DMS153 (cell line): Measurements from ENCODE around the gene HOPX.
"Not testable (repeated sequence)": the region's sequence is repeated elsewhere in the genome, so short reads cannot be mapped to it uniquely, and the experiment has no call there.

Source experiments
- DNase-seq: peaks from one replicate; lab custom pipeline; 2025; lab: John Stamatoyannopoulos, UW

The HOPX gene, protein sequence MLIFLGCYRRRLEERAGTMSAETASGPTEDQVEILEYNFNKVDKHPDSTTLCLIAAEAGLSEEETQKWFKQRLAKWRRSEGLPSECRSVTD

DNA sequence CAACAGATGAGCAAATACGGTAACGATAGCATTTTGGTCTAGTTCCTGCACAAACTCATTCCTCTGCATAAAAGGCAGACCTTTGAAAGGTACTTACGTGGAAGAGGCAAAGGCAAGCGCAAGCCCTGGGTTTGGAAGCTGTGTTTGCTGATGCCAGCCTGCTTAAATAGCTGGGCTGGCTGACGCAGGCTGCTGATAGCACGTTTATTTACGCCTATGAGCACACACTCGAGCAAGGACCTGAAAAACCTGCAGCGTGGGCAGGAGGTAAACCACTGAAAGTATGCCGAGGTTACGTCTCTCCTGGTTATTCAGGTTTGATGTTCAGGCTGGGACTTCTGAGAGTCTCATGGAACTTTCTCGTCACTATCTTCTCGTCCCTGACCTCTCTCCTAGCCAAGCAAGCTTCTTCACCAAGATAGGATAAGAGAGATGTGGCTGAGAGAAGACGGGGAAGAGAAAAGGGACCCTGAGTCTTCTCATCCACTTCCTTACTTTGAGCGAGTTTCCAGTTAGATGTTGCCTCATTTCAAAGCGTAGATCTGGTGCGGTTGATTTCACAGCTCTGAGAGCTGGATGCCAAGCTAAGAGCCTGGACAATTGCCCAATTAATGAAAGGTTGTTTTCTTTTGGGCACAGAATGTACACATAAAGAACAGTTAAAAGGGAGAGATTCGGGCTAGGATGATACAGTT is at the start of gene HOPX:
Gene HOPX, minus strand, starts transcription at position 139 of the 695 bp plus-strand sequence. CDS start 23,480 bp downstream, outside the sequence.
- peak; percentile 11 for DNase-seq

DNA sequence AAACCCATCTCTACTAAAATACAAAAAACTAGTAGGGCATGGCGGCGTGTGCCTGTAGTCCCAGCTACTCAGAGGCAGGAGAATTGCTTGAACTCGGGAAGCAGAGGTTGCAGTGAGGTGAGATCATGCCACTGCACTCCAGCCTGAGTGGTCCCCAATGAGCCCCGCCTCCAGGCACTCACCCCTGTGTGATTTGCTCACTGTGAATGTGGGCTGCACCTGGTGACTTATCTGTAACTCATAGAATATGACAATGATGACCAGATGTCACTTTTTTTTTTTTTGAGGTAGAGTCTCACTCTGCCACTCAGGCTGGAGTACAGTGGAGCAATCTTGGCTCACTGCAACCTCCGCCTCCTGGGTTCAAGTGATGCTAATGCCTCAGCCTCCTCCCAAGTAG is 49.0 kb upstream of the HOPX start:
- DNase-seq, result no peak

DNA sequence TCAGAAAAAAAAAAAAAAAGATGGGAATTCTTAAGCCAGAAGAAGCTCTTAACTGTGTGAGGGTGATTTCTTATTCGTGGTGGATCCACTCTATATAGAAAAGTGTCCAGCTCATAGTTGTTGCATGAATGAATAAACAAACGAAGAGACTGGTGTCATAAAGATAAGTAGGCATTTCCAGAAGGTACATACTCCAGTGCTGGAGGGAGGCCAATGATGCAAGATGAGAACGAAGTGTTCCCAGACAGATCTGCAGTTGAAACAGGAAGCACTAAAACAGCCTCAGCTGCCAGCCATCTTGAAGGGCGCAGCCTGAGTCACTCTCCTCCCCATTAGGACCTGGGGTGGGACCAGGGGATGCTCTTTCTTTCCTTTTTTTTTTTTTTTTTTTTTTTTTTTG is 47.4 kb upstream of the HOPX start:
- DNase-seq, result peak; percentile 90

DNA sequence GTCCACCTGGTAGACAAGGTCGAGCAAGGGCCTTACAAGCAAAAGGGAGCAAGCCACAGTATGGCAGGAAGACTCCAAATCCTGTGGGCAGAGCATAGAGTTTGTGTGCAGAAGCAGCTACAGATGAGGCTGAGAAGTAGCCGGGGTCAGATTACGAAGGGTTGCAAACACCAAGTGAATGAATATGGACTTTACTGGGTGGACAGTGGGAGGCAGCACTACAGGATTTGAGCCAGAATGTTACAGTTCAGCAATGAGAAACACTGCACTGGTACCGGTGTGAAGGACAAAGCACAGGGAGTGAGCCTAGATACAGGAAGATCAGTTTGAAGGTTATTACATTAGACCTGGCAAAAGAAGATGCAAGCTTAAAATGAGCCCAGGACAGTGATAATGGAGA is 46.1 kb upstream of the HOPX start:
- DNase-seq, result no peak

DNA sequence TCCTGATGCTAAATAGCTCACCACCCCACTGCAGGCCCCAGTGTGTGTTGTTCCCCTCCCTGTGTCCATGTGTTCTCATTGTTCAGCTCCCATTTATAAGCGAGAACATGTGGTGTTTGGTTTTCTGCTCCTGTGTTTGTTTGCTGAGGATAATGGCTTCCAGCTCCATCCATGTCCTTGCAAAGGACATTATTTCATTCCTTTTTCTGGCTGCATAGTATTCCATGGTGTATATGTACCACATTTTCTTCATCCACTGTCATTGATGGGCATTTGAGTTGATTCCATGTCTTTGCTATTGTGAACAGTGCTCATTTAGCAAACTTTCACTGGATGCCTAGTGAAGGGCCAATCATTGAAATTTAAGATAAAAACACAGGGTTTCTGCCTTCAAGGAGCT is 45.5 kb upstream of the HOPX start:
- DNase-seq, result not testable (repeated sequence)

DNA sequence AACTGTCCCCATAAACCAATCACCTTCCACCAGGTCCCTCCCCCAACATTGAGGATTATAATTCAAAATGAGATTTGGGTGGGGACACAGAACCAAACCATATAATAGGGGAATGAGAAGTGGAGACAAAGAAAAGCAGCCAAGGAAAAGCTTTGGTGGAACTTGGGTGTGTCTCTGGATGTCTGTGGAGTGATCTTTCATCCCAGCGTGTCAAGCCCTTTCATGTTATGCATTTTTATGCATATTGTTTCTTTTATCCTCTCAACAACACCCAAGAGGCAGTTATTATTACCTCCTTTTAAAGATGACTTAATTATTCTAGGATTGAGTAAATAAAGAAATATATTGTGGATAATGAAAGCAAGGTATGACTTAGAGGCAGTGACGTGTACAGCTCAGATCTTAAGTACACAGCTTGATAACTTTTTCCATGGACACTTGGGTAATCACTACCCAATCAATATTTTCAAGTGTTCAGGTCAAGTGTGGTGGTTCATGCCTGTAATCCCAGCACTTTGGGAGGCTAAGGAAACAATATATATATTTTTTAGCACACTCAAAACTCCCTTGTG is 42.6 kb upstream of the HOPX start:
- no peak for DNase-seq

DNA sequence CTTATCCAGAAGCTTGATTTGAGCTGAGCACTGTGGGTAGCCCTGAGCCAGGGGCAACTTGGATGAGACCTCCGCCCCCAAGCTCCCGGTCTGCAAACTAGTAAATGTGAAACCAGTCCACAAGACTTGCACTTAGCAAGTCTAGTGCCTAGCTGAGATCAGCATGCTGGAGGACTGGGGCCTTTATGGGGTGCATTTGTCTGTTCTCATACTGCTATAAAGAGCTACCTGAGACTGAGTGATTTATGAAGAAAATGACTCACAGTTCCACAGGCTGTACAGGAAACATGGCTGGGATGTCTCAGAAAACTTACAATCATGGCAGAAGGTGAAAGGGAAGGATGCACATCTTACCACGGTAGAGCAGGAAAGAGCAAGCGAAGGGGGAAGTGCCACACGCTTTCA is 42.1 kb upstream of the HOPX start:
- DNase-seq, result no peak

DNA sequence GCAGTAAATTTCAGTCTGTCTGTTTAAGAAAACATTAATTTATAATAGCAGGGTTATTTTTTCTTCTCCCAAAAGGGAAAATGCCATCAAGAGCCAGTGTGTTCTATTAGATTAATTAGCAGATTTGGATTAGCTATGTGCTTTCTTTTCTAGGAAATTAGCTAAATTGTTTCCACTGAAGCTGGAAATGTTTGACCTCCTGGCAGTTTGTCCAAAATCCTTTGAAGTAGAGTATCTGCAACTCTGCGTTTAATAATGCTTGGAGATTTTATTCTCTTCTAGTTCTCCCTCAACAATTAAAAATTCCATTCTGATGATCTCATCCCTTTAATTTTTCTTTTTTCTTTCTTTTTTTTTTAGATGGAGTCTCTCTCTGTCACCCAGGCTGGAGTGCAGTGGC is 27.1 kb upstream of the HOPX start:
- no peak for DNase-seq

DNA sequence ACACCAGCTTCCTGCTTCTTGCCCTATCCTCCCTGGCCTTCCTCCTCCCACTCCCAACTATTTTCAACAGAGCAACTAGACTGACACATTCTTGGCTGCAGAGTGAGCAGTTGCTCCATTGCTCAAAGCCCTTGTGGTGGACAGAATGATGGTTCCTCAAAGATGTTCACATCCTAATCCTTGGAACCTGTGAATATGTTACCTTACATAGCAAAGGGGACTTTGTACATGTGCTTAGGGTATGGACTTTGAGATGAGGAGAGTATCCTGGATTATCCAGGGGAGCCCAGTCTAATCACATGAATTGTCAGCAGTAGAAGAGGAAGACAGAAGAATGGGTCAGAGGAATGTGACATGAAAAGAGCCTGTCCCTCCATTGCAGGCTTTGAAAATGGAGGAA is 24.9 kb upstream of the HOPX start:
- DNase-seq, result no peak

DNA sequence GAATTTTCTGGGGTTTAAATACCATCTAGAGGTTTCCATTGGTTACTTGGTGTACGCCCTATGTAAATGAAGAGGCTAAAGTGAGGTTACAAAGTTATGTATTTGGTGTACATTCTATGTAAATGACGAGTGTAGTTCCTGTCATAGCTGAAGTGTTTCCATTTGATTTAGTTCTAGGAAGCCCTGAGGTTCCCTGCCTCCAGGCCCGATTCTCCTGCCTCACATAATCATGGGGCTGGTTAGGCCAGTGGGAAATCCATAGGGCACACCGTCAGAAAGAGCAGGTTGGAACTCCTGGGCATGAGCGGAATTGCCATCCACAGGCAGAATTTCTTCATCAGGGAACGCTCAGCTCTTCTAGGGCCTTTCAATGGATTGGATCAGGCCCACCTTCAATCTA is 24.2 kb upstream of the HOPX start:
- no peak for DNase-seq

DNA sequence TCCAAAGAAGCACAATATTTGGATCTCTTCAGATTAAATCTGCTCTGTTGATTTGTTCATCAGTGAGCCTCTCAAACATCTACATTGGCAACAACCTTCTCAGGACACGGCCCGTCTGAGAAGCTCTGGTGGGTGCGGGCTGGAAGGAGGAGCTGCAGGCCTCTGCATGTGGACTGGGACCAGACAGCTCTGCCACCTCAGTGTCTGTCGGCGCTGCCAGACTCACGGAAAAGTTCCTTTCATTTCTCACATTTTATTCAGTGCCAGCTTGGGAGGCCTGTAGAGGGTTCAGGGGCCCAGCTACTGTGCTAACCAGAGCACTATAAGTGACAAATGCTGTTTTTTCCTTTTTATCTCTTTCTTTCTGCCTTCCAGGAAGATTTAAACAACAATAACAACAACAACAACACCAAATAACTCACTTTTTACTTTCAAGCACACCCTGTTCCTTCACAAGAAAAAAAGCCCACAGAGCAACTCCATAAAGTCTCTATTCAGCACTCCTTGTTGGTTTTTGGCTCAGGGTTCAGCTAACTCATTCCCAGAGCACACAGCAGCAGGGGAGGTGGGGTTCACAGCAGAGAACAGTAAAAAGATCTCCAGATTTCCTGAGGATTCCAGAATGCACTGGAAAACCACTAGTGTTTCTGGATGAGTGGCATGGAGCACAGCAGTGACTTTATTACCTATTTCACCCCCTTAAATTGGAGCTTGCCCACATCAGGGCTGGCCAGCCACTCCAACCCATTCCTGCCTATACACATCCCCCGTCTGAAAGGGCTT is 23.2 kb upstream of the HOPX start:
- DNase-seq, result no peak

DNA sequence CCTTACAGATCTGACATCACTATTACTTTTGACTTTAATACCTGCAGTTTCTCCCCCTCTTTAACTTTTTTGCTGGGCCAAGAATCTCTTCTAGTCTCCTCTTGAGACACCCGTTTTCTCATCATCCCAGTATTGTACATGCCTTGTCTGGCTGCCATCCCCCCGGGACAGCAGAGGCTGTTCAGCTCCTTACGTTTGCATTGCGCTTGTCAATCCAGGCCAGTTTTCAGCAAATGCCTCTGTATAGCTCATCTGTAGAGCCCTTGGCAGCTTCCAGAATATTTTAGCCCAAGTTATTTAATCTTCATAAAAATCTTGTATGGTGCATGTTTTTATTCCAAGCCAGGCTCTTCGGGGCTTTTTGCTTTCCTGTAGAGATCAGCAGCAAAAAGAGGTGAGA is 22.3 kb upstream of the HOPX start:
- DNase-seq, result no peak

DNA sequence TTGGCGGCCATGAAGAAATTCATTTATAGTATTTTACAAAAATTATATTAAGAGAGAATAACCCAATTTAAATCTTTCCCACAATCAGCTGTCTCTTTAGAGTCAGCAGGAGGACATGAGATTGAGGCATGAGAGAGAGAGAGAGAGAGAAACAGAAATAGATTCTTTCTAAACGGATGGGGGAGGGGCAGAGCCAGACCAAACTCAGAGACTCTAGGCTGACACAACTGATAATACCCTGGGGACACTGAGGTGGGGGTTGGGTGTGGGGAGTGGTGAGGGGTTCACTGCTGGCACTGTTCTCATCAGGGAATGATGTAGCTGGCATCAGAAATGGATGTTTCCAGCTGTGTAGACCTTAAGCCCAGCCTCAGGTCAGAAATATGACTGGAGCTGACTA is 20.5 kb upstream of the HOPX start:
- DNase-seq, result no peak

DNA sequence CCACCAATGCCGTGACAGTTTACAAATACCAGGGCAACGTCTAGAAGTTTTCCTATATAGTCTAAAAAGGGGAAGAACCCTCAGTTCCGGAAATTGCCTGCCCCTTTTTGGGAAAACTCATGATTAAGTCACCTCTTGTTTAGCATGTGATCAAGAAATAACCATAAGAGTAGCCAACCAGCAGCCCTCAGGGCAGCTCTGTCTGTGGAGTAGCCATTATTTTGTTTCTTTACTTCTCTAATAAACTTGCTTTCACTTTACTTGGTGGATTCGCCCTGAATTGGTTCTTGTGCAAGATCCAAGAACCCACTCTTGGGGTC is 20.0 kb upstream of the HOPX start:
- DNase-seq, result no peak

DNA sequence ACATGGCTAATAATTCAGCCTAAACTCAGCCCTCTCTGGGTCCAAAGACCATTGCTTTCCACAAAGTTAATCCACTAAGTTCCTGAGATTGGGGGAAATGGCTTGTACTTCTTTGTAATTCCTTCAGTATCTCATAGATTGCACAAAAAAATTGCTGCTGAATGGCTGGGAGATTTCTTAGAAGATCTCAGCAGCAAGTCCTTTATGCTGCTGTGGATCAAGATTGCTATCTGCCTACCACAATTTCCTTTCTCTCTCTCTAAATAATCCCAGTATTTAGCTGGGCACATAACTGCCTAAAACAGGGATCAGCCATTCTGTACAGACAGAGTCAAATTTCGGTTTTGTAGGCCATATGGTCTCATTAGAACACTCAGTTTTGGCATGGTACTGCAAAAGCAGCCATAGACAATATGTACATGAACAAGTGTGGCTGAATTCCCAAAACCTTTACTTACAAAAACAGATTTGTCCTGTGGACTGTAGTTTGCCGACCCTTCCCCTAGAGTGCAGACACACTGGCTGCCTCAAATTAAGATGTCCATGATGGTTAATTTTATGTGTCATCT is 18.5 kb upstream of the HOPX start:
- DNase-seq, result no peak

DNA sequence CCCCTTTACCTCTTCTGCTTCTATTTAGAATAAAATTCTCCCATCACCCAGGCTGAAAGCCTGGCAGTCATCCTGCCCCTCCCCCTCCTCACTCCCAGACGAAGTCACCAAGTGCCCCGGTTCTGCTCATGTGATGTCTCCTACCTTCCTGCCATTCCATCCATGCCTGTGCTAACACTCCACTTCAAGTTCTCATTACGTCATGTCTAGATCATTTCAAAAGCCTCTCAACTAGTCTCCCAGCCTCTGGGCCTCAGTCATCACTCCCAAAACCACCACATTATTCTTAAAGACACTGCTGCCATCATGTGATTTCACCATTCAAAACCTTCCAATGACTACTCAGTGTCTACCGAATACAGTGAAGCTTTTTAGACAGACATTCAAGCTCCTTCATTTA is 17.2 kb upstream of the HOPX start:
- DNase-seq, result no peak

DNA sequence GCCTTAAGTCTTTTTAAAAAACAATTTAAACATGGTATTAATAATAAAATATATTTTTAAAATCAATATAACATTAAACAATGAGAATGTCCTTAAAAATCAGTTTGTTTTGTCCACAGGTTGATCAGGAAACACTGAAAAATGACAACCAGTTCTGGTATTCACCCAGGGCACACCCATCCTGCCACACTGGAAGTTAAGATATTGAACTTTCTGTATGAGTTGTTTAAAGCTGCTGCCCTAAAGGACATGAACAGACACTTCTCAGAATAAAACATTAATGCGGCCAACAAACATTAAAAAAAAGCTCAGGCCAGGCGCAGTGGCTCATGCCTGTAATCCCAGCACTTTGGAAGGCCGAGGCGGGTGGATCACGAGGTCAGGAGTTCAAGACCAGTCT is 15.0 kb upstream of the HOPX start:
- no peak for DNase-seq

DNA sequence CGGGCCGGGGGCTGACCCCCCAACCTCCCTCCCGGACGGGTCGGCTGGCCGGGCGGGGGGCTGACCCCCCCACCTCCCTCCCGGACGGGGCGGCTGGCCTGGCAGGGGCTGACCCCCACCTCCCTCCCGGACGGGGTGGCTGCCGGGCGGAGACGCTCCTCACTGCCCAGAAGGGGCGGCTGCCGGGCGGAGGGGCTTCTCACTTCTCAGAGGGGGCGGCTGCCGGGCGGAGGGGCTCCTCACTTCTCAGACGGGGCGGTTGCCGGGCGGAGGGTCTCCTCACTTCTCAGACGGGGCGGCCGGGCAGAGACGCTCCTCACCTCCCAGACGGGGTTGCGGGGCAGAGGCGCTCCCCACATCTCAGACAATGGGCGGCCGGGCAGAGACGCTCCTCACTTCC is 12.4 kb upstream of the HOPX start:
- DNase-seq, result not testable (repeated sequence)

DNA sequence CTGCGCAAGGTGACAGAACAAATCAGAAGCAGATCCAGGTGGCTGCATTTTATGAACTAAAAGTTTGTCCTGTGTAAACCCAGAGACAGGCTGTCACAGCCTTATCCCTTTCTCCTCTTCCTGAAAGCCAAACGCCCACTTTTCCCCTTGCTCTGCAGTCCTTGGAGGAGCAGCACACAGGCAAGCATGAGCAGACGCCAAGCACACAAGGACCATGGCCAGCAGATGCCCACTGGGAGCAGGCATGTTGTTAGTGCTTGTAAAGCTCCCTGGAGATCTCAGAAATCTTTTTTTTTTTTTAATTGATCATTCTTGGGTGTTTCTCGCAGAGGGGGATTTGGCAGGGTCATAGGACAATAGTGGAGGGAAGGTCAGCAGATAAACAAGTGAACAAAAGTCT is 11.5 kb upstream of the HOPX start:
- no peak for DNase-seq

DNA sequence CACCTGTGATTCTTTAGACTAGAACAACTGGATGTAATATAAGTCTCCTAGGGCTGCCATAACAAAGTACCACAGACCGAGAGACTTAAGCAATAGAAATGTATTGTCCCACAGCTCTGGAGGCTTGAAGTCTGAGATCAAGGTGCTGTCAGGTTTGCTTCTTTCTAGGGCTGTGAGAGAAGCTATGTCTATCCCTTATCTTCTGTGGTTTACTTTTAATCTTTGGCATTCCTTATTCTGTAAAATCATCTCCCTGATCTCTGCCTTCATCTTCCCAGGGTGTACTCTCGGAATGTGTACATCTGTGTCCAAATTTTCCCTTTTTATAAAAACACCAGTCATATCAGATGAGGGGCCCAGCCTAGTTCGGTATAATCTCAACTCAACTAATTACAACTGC is 10.3 kb upstream of the HOPX start:
- no peak for DNase-seq

DNA sequence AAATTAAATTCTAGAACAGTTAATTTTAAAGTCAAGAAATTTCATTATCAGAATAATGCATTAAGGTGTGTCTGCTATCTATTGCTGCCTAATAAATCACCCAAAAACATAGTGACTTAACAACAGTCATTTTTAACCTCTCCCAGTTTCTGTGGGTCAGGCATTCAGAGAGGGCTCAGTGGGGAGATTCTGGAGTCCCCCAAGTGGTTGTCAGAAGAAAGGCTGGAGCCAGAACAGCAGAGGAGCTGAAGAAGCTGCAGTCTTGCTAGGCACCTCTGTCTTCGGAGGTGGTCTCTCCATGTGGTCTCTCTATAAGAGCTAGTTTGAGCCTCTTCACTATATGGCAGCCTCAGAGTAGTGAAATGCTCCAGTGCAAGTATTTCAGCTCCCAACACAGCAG is 9.3 kb upstream of the HOPX start:
- no peak for DNase-seq

DNA sequence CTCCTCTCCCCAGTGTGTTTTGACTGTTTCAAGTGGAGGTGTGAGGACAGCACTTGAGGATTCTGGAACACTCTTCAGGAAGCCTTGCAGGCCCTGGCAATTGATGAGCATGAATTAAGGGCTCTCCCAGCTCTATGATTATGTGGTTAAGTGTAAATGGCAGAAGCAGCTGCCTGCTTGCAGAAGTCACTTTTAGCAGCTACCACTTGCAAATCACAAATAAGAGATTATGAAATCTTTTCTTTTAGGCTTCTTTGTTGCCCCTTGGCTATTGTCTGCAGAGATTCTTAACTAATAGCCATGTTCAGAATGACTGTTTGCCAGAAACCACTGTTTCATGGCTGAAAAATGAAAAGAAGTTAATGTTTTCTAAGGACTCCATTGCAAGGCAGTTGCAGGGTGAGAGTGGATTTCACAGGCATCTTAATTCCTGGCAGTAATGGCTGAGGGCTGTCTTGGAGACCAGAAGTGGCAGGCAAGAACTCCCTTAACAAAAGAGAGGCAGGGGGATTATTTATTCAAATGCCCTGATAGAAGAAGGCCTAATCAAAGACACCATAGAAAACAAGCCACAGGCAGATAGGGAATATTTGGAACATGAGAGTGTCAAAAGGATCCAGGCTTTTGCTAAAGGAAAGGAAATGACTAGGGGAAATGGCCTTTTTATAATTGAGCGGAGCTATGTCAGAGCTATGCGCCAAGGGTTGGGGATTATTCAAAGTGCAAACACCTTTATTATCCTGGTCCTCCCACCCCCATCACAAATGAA is 8.3 kb upstream of the HOPX start:
- no peak for DNase-seq
